Measurements from ENCODE around the gene ELOVL2. TPM values are rescaled to one million over a fixed set of nuclear protein-coding genes. Genes with fewer than 3 reads are reported as not detected.
"Not testable (repeated sequence)": the region's sequence is repeated elsewhere in the genome, so short reads cannot be mapped to it uniquely, and the experiment has no call there.

Gene ELOVL2, protein sequence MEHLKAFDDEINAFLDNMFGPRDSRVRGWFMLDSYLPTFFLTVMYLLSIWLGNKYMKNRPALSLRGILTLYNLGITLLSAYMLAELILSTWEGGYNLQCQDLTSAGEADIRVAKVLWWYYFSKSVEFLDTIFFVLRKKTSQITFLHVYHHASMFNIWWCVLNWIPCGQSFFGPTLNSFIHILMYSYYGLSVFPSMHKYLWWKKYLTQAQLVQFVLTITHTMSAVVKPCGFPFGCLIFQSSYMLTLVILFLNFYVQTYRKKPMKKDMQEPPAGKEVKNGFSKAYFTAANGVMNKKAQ
- total RNA-seq, result under 0.01 TPM in 1 of 2 replicates, not detected in the other

DNA sequence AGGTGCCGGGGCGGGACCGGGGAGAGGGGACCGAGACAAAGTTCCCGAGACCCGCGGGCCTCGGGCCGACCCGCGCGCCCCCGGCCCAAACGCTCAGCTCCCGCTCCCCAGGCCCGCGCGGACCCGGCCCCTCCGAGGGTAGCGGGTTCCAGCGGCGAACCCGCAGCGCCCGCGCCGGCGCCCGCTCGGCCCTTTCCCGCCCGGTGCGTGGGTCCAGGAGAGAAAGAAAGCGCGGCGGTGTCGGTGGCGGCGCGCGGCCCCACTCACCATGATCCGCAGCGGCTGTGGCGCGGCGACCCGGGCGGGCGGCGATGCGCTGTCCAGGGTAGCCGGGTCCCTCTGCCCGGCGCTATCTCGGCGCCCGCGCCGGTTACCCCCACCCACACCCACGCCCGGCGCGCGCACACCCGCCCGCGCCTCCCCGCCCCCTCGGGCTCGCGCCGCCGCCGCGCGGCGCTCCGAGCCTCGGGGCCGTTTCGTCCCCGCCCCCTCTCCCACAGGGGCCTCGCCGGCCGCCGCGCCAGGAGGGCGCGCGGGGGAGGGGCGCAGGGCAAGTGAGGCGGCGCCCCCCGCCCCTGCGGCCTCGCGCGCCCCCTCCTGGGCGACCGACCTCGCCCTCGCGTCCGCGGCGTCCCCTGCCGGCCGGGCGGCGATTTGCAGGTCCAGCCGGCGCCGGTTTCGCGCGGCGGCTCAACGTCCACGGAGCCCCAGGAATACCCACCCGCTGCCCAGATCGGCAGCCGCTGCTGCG lies at the start of gene ELOVL2:
Gene ELOVL2, minus strand, starts transcription at position 345 of the 751 bp plus-strand sequence. Its CDS starts 75 bp downstream, at position 270.
- peak; percentile 59 for DNase-seq

DNA sequence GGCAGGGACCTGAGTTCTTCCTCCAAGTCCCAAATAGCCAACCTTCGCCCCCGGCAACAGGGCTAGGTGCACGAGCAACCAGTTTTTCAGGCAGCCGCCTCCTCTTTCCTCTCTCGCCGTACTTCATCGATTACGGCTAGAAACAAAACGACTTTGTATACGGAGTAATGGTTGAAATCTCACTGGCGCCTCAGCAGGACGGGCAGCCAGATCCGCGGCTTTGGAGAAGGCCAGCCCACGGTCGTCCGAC lies 49.2 kb upstream of the ELOVL2 start:
- DNase-seq, result no peak

DNA sequence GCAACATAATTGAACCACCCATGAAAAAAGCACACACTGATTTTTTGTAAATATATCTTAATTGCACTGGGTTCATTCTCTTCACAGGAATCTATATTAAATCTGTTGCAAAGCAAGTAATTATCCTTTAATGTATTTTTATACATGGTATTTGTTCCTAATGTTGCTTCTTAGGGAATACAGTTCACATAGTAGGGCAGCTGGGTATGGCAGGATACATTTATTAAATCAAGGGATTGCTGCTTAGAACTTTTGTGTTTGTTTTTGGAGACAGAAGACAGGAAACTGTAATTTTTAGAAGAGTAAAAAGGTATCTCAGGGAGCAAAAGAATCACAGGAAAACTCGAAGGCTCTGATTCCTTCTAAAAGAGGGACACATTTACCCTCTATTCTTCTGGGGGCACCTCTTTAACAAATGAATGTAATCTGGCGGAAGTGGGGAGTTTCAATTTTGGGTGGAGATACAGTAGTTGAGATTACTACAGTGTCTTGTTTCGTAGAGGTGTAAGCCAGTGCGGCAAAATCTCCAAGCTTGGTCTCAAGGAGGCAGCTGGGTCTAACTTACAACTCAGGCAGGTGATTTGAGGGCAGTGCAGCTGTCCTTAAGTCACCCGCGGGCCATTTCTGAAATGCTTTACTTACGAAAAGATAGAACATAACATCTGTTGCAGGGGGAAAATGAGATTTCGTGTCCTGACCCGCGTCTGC lies 48.7 kb upstream of the ELOVL2 start:
- DNase-seq, result peak; percentile 55

DNA sequence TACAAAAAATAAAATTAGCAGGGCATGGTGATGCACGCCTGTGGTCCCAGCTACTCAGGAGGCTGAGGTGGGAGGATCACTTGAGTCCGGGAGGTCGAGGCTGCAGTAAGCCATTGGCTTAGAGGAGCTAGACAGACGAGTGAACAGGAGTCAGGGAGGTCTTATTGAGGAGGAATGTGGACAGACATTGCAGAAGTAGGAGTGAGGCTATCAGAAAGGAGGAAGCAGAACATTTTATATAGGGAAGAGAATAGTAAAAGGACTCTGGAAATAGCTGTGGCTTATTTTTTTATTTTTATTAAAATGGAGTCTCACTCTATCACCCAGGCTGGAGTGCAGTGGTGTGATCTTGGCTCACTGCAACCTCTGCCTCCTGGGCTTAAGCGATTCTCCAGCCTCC lies 47.0 kb upstream of the ELOVL2 start:
- not testable (repeated sequence) for DNase-seq

DNA sequence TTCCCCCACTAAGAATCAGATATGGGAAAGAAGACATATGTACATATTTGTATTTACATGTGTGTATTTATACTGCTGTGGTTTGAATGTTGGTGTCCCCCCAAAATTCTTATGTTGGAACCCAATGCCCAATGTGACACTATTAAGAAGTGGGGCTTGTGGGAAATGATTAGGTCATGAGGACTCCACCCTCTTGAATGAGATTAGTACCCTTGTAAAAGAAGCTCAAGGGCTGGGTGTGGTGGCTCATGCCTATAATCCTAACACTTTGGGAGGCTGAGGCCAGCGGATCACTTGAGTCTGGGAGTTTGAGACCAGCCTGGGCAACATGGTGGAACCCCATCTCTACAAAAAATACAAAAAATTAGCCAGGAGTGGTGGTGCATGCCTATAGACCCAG lies 45.6 kb upstream of the ELOVL2 start:
- DNase-seq, result no peak

DNA sequence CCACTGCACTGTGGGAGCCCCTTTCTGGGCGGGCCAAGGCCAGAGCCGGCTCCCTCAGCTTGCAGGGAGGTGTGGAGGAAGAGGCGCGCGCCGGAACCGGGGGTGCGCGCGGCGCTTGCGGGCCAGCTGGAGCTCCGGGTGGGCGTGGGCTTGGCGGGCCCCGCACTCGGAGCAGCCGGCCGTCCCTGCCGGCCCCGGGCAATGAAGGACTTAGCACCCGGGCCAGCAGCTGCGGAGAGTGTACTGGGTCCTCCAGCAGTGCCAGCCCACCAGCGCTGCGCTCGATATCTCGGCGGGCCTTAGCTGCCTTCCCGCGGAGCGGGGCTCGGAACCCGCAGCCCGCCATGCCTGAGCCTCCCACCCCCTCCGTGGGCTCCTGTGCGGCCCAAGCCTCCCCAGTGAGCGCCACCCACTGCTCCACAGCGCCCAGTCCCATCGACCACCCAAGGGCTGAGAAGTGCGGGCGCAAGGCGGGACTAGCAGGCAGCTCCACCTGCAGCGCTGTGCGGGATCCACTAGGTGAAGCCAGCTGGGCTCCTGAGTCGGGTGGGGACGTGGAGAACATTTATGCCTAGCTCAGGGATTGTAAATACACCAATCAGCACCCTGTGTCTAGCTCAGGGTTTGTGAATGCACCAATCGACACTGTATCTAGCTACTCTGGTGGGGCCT lies 43.2 kb upstream of the ELOVL2 start:
- DNase-seq, result not testable (repeated sequence)

DNA sequence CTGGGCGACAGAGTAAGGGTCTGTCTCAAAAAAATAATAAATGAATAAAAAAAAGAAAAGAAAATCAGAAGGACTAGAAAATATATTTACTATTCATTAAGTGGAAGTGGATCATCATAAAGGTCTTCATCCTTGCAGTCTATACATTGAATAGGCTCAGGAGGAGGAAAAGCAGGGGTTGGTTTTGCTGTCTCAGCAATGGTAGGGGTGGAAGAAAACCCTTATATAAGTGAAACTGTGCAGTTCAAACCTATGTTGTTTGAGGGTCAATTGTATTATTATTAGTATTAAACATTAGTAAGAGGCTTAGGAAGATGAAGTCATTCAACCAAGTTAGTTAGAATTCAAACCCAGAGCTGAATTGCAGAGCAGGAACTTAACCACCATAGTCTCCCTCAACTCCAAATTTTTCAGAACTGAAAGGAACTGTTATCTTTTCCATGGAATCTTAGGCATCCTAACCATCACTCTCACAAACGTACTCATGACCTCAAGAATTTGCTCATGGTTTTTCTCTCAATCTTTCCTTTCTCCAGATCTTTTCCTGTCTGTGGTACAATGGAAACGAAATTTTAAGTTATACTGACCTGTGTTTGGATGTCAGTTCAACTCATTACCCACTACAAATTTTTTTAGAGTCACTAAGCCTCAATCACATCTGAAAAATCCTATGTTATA lies 41.8 kb upstream of the ELOVL2 start:
- no peak for DNase-seq

DNA sequence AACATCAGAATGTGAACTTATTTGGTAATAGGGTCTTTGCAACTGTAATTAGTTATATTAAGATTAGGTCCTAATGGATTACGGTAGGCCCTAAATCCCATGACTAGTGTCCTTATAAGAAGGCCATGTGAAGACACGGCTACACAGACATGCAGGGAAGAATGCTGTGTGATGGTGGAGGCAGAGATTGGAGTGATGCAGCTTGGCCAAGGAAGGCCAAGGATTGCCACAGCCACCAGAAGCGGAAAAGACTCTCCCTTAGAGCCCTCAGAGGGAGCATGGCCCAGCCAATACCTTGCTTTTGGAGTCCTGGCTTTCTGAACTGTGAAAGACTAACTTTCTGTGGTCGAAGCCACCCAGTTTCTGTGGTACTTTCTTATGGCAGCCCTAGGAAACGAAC lies 39.9 kb upstream of the ELOVL2 start:
- no peak for DNase-seq

DNA sequence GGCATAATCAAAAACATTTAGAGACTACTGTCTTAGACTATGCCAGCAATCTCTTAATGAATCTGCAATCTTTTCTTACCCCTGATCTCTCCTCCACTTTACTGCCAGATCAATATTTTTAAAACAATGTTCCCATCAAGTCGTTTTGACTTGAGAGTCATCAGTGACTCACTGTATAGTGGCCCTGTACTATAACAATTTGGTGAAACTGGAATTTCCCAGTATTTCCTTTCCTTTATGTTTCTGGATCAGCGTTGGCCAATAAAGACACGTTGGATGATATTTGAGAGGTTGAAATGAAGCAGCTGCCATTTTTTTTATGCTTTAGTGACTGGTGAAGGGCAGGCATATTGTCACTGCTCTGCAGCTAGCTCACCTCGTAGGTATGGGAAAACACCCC lies 39.4 kb upstream of the ELOVL2 start:
- DNase-seq, result peak; percentile 39

DNA sequence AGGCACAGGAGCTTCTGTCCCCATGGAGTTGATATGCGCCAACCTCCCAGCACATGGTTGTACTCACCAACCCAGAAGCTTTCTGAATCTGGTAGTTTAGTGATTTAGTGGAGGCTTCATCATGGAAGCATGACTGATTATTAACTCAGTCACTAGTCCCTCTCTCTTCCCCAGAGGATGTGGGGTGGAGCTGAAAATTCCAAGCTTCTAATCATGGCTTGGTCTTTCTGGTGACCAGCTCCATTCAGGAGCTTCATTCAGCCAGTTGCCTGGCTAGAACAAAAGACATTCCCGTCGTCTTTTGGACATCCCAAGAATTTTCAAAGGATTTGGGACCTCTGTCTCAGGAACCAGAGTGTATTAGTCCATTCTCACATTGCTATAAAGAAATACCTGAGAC lies 36.2 kb upstream of the ELOVL2 start:
- no peak for DNase-seq

DNA sequence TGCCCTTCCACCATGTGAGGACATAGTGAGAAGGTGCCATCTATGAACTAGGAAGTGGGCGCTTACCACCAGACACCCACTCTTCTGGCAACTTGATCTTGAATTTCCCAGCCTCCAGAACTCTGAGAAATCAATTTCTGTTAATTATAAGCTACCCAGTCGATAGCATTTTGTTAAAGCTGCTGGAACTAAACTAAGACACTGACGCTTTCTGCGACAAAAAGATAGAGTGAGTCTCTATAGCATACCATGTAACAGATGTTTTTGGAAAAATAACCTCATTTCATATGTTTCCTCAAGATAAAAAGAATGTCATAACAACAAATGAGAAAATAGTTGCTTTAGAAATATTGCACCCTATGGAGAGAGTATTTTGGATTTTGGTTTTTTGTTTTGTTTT lies 34.2 kb upstream of the ELOVL2 start:
- no peak for DNase-seq

DNA sequence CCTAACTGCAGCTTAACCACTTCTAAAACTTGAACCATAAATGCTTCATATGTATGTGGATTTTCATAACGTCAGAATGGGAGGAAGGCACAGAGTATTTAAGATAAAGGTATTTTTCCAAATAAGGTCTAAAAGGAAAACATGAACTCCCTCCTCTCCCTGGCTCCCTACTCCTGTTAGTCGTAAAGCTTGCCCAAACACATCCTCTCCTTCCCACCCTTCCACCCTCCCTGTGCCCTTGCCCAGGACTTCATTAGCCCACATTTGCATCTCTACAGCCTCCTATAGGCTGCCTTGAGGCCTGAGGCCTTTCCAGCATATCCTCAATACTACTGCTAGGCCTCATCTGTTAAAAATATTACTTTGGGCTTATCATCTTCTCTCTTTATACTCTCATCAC lies 32.4 kb upstream of the ELOVL2 start:
- DNase-seq, result no peak

DNA sequence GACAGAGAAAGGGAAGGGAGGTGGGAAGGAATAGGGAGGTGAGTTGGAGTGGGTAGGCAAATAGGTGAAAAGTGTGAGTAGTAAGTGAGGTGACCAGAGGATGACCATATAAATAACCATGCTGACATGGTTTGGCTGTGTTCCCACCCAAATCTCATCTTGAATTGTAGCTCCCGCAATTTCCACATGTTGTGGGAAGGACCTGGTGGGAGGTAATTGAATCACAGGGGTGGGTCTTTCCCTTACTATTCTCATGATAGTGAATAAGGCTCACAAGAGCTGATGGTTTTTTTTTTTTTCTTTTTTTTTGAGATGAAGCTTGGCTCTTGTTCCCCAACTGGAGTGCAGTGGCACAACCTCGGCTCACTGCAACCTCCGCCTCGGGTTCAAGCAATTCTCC lies 28.0 kb upstream of the ELOVL2 start:
- DNase-seq, result no peak

DNA sequence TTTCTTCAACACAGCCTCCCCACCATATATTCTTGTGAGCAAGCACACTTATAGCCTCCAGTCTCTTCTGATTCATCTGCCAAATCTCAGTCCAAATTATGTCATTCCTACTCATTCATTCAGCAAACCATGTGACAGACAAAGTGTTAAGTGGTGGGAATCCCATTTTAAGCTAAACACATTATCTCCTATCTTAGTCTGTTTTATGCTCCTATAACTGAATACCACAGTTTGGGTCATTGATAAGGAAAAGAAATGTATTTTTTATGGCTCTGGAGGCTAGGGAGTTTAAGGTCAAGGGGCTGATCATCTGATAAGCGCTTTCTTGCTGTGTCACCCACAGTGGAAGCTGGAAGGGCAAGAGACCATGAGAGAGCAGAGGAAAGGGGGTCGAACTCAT lies 25.7 kb upstream of the ELOVL2 start:
- no peak for DNase-seq

DNA sequence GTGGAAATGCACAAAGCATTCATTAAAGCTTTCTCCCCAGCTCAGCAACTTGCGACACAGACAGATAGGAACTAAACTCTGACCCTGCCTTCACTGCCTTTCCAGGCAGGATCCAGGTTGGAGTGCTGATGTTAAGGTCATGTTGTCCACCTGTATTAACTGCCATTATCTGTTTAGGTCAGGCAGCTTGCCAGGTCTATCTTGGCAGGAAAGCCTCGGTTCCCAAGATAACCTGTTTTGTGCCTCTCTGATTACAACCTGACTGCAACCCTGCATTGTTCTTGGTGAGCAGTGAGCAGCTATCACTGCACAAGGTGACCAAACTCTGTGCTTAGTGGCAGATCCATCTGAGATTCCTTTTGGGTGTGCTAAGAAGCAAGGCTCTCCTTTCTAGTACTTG lies 23.2 kb upstream of the ELOVL2 start:
- no peak for DNase-seq

DNA sequence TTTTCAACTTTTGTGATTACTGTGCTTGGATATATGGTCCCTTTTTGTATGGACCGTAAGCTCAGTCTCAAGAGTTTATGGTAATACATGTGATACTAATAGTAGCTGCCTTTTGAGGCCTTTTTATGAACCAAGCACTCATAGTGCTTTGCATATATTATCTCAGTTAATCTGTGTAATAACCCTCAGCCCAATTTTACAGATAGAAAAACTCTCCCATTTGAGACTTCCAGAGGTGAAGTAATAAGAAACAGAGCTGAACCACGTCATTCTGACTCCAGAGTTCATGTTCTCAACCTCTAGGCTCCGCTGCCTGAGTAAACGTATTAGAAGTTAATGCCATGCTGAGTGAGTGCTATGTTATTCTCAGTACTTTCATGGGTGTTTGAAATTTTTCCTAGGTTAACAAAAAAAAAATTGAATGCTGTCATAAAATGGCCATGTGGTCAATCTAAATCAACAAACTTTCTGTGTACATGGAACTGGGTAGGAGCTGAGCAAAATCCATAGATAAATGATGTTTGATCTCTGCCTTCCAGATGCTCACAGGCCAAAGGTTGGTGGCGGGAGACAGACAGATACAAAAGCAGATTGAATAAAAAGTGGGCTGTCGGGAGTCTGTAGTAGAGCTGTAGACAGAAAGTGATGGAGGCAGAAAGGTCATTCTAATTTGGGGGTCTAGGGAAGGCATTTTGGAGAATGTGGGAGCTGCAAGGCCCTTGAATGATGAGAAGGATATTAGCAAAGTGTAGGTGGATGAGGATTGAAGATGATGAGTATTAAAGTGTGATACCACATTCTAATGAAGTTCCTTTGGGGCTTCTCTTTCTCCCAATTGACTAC lies 22.6 kb upstream of the ELOVL2 start:
- no peak for DNase-seq

DNA sequence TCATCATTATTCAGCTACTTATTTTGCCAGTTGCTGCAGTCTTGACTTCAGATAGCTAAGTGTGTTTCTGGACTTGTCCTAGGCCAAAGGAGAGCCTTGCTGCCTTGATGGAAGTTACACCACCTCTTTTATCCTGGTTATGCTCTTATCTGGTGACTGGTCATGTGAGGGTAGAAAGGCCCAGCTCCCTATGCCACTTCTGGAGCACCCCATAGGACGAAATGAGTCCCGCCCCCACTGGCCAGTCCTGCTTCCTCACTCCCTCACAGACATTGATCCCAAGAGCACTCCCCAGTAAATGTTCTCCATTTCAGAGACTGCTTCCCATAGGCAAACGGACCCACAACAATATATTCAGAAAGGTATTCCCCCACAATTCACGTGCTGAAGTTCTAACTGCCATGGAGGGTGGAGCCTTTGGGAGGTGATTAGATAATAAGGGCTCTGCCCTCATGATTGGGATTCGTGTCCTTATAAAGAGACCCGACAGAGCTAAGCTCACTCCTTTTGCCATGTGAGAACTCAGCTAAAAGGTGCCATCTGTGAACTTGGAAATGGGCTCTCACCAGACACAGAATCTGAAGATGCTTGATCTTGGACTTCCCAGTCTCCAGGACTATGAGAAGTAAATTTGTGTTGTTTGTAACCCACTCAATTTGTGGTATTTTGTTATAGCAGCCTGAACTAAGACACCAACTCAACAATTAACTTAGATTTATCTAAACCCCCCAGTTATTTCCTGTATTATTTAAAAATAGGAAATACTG lies 21.5 kb upstream of the ELOVL2 start:
- no peak for DNase-seq

DNA sequence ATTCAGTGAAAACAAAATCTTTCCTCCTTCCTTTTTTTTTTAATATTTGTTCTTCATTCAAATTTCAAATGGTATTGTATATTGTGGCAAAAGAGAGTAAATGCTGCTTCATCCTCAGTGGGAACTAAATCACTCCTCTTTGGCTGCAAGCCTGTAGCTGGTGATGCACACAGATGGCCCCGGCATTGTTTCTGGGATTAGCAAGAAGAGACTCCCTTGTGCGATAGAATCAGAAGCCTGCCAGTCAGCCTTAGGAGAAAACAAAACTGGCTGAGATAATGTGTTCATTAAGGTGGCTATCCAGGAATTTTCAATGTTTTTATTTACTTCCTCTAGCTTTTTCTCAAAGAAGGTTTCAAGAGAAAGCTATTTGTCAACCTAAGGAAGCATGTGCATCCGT lies 20.7 kb upstream of the ELOVL2 start:
- DNase-seq, result no peak

DNA sequence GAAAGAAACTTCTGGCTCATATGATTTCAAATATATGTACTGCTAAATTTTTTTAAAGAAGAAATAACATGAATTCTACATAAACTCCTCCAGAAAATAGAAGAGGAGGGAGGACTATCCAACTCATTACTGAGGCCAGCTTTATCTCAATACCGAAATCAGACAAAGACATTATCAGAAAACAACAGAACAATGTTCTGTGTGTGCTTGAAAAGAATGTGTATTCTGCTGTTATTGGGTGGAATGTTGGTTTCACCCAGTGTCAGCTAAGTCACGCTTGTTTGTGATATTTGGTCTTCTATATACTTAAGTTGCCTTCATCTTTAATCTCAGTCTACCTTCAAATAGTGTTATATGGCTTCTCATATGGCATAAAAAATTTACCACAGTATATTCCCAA lies 18.6 kb upstream of the ELOVL2 start:
- no peak for DNase-seq

DNA sequence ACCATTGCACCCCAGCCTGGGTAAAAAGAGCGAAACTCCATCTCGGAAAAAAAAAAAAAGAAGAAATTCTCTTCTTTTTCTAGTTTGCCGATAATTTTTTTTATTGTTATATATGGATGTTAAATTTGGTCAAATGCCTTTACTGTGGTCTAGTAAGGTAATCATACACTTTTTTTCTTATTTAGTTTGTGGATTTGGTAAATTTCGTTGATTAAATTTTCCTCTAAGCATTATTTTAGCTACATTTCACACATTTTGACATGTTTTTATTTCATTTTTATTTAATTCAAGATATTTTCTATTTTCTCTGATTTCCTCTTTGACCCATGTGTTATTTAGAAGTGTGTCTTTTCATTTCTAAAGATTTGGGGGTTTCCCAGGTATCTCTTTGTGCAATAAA lies 18.0 kb upstream of the ELOVL2 start:
- DNase-seq, result no peak

DNA sequence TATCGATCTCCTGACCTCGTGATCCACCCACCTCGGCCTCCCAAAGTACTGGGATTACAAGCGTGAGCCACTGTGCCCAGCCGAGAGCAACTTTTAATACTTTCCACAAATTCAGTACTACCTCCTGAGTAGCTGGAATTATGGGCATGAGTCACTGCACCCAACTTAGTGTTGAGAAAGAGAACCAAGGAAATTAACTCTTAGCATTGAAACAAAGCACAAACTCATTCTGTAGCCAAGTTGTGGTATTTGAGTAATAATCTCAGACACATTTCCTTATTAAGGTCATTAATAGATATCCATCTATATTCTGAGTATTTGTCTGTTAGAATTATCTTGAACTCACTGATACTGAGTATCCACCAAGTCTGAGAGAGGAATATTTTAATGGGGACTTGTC lies 14.3 kb upstream of the ELOVL2 start:
- no peak for DNase-seq

All from dermis blood vessel endothelial cell (primary cell).